ELF-1 (cell line): Measurements from ENCODE around the gene ZNF641.

Experiments used
- DNase-seq: peaks from one replicate; pipeline ENCODE4 v3.0.0-alpha.2; 2016; ENCODE audit warnings: low read depth, low spot score

Gene ZNF641

GRCh38 chr12:48350249-48351021 is at the start of gene ZNF641:
Gene ZNF641 (minus strand): TSS chr12:48350919. CDS start chr12:48348090, 2,829 bp downstream.
- peak; percentile 77 for DNase-seq

DNA sequence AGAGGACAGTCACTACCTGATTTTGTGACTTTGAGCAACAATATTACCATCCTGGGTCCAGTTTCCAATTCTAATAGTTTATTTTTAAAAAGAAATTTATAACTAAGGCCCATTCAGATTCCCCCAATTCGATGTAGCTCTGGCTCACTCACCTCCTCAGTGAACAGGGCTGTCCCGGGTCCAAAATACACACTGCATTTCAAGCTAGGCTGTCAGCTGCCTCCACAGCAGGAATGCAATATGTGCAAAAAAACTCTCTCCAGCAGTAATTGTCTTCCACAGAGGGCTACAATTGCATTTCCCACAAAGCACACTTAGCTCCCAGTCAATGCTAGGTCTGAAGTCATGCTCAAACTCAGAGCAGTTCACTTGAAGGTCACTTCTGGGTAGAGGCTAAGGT is 39.3 kb upstream of the ZNF641 start:
- DNase-seq = no peak

- no peak for DNase-seq
These were observed 38.7 kb upstream of the ZNF641 start for GRCh38 chr12:48389409-48389808.

DNA sequence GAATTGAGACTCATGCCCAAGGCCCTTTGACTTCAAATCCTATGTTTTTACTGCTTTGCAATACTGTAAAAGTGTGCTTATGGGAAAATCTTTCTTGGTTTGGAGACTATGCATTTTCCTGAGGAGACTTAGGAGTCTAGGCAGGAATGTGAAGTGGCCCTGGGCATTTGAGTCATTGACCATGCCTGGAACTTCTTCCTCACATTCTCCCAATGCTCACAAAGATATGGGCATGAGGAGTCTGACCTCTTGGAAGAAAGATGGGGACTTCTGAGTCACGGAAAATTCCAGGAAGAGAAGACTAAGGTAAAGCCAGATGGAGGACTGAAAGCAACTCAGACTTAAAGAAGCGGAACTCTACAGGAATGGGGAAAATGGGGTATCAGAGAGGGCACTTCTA is 38.2 kb upstream of the ZNF641 start:
- DNase-seq = no peak

GRCh38 chr12:48388460-48388859 is 37.7 kb upstream of the ZNF641 start:
- no peak for DNase-seq

- no peak for DNase-seq
These were observed 29.9 kb upstream of the ZNF641 start for GRCh38 chr12:48380596-48380995.

DNA sequence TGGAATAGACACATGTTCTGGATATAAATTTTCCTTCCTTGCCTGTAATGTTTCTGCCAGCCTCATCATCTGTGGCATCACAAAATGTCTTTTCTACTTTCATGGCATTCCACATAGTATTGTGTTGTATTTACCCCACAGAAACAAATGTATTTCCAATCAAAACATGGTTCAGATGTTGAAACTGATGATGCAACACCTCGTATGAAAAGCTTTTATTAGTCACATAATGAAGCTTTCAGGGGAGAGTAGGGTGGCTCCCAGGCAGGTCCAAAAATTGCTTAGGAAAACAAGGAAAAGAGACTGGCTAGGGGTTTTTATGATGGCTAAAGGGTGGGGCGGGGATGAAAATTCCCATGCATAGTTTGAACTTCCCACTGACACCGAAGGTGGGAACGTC is 29.1 kb upstream of the ZNF641 start:
- no peak for DNase-seq

DNA sequence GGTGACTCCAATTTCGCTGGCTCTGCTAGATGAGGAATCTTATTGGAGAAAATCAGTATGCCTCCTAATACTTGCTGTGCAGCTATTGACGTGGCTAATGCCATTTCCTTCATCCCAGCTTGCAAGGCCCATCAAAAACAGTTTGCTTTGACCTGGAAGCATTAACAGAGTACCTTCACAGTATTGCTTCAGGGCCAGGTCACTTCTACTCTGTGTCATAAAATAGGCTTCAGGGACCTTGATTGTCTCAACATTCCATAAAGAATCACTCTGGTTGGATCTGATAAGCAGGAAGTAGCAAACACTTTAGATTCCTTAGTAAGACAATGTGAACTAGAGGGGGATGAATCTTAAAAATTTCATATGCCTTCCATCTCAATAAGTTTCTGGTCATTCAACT is 26.9 kb upstream of the ZNF641 start:
- DNase-seq = no peak

DNA sequence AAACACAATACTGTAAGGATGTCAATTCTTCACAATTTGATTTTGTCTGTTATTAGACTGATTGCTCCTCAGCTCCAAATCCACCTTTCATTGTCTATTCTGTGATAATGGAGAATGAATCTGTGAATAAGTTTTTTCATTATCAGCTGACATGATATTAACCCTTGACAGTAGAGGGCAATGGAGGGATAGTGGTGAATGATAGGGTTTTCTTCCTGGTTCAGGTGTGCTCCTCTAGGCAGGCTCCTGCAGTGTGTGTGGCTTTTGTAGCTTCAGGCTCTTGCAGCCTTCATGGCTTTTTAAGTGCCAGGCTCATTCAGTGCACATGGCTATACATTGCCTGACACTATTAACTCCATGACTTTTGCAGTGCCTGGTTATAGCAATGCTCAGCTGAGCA is 23.4 kb upstream of the ZNF641 start:
- DNase-seq = no peak

DNA sequence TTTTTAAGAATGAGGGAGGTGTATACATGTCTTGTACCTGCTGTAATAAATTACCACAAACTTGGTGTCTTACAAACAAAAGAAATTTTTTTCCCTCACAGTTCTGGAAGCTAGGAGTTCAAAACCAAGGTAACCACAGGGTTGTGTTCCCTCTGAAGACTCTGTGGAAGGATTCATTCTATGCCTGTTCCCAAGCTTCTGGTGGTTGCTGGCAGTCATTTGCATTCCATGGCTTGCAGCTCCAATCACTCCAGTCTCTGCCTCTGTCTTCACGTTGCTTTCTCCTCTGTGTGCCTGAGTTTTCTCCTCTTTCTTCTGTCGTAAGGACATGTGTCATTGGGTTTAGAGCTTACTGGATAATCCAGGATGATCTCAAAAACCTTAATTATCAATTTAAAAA is 15.4 kb upstream of the ZNF641 start:
- peak; percentile 11 for DNase-seq

GRCh38 chr12:48361664-48362339 is 11.1 kb upstream of the ZNF641 start:
- DNase-seq = no peak

DNA sequence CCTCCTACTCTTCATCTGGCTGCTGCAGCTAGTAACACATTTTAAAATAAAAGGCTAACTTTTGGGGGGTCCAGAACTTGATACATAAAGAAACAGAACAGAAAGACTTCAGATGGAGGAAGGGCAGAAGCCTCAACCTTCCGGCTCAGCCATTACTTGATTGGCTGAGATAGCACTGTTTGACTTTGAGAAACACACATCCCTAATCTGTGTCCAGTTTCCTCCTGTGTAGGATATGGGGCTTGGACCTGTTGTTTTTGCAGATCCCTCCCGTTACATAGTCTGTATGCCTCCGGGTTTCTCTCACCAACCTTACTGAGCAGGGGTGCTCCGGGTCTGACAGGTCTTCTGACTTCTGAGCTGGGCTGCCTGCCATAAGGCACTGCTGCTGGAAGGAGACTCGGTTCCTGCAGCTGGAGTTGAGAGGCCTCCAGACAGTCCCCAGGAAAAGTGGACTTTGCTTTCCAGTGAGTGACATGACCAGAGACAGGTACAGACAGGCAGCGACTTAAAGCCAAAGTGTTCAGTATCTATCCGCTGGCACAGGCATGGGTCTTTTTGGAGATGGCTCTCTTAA is 8.3 kb upstream of the ZNF641 start:
- no peak for DNase-seq

GRCh38 chr12:48356041-48356768 is 5.5 kb upstream of the ZNF641 start:
- DNase-seq = no peak

DNA sequence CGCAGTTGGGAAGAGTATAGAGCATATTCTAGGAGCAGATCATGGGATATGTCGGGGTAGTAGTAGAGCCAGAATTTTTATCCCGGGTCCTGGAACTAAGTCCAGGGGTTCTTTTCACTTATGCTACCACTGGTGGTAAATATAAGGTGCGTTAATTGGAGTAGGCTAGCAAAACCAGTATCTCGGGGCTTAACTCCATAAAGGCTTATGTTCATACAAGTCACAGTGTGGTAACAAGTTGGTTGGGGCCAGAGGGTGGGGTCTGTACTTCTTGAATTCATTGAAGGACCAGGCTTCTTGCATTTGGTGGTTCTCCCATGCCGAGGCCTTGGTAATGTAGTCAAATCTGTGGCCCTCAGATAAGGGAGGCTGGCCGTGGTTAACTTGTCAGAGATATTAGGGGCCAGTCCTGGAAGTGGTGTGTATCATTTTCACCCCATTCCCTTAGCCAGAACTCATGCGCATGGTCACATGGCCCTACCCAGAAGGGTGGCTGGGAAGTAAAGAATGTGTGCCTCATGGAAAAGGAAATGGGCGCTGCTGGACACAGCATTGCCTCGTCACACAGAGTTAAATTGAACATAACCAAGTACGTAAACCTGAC is 1.5 kb upstream of the ZNF641 start:
- no peak for DNase-seq

DNA sequence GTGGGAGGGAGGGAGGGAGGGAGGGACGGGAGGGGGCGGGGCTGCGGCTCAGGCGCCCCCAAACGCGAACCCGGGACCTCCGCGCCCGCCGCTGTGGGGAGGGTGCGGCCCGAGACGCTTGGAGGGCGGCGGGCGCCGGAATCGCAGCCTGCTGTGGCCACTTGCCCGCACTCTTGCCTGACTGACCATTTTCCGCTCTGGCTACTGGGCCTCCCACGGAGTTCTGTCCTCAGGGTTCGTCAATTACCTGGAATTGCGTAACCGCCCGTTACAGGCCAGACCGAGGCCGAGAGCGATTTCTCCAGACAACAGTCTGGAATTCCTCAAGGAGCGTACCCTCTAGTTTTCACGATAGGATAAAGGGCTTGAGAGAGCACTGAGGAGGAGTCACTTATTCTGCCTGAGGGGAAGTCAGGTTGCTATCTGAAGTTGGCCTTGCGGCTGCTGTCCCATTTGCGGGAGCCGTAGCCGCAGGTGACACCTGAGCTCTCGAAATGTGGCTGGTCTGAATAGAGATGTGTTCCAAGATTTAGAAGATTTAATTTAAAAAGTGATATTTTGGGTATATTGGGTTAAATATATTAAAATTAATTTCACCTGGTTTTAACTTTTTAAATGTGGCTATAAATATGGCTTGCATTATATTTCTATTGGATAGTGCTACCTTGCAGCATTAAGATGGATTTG is 446 bp upstream of the ZNF641 start:
- peak; percentile 94 for DNase-seq

DNA sequence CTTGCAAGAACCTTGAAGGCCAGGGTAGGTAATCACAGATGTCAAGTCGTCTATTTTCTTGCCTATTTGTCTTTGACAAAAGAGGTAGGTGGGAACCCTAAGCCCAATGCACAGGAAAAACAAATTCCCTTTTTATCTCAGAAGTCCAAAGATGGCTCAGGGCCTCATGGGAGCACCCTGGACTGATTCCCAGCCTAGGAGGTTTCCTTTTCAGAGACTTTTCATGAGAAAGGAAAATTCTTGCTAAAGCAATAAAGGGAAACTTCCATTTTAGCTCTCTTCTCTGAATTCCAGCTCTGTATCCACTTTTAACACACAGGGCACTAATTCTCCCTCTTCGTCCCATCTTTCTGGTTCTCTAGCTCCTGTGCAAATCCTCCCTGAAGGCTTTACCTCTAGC is 1.2 kb downstream of the ZNF641 start:
- no peak for DNase-seq

DNA sequence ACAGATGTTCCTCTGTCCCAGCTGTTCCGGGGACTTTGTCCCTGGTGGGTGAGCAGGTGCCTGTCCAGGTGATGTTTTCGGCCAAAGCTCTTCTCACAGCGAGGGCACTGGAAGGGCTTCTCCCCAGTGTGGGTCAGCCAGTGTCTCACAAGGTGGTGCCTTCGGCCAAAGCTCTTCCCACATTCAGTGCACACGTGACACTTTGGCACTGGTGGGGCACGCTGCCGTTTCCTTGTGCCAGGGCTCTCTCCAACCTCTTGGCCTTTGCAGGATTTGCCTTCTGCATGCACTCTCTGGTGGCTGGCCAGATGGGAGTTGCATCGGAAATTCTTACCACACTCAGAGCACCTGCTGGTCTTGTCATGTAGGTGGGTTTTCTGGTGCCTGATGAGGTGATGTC is 7.7 kb downstream of the ZNF641 start:
- DNase-seq = no peak

DNA sequence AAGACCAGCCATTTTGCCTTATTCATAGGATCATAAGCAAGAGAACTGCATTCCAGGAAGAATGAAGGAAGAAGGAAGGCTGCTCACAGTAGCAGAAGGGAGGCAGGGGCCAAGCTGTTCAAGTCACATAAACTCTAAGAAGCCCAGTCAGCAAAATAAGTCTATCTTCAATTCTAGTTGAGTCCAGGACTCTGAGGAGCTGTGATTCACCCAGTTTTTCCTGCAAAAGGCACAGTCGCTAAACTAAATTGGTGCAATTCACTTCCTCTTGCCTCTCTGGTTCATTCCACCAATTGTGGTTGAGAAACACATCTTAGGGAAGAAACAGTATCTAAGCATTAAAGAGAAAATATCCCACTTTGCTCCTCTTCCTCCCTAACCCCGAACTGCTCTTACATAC is 9.8 kb downstream of the ZNF641 start:
- no peak for DNase-seq

DNA sequence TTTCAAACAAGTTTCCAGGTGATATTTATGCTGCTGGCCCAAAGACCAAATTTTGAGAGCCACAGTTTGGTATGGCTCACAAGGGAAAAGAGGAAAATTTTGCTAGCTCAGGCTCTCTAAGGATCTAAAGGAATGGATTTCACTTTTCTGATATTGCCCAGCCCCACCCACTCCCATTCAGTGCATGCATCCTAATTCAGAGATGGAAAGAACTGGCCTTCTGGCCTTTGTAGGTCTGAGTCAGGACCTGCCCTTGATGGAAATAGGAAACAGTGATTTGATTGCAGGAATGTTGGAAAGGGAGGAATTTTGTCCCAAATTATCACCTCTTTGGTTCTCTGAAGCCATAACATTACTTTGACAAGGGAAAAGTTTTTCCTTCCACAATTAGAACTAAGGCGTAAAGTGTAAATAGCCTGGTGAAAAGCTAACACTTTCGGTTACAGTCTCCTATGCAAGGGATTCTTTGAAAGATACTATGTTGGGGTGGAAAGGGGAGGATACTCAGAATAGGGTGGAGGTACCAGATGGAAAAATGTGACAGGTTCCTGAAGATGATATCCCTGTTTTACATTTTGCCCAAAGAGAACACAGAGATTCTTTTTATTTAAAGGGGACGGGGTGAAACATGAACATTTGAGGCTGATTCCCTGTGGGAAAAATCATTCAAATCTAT is 11.1 kb downstream of the ZNF641 start:
- no peak for DNase-seq

GRCh38 chr12:48336564-48336963 is 14.2 kb downstream of the ZNF641 start:
- DNase-seq = no peak

DNA sequence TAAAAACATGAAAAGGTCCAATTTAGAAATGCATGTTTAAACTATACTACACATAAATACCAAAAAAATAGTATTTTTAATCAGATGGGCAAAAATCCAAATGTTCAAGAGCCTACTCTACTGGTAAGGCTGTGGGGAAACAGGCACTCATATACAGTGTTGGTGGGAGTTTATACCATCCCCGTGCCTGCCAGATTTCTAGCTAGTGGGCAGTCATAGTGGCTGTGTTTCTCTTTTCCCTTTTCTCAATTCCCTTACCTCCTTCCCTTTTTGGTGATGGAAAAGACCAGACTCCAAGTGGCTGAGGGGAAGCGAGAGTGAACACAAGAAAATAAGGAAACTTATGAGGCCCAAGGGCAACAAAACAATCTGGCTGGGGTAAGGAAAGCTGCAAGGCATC is 14.7 kb downstream of the ZNF641 start:
- DNase-seq = no peak
